Dedifferentiated amniotic fluid mesenchymal stem cell (primary cell): ENCODE measurements around the gene TMEM258.

ENCODE experiments used
- DNase-seq: peaks from one replicate; pipeline ENCODE4 v3.0.0-alpha.2; 2016; ENCODE audit errors: extremely low spot score

Gene TMEM258

DNA sequence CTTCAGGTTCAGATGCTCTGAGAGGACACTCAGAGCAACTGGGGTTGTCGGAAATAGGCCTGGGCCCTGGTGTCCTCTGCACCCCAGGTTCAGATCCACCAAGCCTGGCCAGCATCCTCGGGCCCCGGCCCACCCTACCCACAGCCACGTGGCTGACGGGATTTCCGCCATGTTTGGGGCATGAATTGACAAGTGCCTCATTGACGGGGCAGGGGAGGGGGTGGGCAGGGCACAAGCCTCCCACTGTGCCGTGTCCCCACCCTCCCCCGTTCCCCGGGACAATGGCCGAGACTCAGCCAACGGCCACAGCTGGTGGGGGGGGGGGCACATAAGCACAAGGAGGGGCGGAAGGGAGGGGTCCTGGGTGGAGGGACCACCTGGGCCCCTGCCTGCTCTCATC is 31.5 kb downstream of the TMEM258 start:
- DNase-seq: no peak

DNA sequence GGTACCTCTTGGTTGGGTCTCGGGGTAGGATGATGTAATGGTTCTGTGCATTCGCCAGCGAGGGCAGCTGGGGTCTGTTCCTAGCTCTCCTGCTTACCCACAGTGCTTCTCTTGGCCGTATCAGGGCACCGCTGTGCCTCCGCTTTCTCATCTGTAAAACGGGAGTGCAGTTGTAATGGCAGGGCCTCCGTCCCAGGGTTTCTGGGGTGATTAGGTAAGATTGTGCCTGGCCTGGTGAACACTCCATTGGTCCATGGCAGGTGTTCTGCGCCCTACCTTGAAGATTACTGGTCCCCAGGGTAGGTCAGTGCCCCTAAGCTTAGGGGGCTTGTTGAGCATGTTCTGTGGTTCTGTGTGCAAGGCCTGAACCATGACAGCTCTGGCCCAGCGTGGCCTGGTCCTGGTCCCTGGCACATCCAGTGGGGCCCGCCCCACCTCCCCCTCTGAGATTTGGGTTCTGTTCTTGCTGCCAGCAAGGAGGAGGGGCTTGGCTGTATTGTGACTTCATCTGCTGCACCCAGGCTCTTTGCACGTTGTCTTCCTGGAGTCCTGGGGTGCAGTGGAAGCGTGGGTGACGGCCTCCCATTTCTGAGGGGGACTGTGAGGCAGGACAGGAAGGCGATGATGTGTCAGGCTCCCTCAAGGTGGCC is 35.1 kb downstream of the TMEM258 start:
- DNase-seq: no peak

DNA sequence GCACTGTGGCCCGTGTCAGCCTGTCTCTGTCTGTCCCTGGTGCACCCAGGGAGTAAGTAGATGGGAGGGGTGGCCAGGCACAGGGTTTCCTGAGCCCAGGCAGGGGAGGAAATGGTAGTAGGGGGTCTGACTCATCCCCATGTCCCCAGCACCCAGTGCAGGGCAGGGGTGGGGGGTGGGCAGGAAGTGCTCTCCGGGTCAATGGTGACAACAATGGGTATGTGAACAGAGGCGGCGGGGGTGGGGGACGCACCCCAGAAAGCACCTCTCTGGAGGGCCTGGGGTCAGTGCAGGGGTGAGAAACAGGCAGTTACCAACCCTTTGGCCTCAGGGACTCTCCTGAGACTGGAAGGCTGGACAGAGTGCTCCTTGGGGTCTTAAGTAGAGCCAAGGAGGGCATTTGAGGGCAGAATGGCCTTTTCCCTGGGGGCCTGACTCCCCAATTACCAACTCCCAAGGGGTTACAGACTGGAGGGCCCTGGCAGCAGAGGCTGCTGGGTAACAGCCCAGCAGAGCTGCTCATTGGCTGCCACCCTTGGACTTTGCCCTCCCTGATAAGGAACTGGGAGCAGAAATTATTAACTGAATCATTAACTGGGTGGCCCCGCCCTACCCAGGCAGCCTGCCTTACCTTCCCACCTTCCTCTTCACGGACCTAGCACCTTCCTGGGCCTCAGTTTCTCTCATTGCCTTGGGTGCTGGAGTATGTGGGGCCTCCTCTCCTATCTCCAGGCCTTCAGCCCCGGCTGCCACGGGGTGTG is 35.8 kb downstream of the TMEM258 start:
- no peak for DNase-seq

DNA sequence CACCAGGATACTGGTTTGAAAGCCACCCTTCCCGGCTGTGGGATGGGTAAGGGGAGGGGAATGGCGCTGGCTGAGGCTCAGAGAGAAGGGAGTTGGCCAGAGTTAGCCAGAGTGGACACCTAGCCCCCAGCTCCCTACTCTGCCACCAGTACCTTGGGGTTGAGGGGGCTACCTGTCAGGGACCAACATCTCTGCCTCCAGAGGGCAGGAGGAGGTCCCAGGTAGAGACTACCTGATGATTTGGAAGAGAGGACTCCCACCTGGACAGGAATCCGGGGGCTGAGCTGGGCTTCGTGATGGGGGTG is 36.3 kb downstream of the TMEM258 start:
- no peak for DNase-seq

DNA sequence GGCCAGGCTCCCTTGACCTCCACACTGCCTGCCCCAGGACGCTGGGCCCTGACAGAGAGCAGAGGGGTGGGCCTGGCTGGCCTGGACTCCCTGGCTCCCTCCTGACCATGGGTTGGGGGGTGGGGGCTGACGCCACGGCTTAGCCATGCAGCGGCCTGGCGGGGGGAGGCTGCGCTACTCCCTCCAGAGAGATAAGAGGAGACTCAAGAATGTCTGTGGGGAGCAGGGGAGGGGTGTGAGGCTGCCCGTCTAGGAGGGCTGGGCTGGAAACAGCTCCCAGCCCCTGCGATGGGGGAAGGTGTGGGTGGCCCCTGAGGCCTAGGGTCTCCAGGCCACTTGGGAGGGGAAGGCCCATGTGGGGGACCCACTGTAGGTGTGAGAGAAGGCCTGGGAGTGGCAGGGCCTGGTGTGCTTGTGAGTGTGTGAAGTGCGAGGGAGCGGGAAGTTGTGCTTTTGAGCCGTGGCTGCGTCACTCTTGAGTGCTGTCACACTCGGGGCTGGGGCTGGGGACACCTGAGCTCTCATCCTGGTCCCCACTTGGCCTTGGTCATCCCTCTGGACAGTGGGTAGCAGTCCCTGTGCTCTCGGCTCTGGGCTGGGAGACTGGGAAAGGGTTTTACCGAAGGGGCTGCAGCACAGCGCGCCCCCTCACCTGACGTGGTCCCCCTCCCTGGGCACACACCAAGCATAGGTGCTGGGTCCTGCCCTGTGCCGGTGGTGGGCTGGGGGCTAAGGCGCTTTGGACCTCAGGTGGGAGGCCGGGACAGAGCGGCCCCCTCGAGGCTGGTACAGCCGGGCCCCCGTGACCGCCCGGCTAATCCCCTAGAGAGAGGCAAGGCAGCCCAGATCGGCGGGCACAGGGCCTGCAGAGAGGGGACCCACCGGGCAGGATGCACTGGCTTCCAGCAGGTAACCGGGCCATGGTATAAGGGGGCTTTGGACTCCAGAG is 37.6 kb downstream of the TMEM258 start:
- DNase-seq: no peak

DNA sequence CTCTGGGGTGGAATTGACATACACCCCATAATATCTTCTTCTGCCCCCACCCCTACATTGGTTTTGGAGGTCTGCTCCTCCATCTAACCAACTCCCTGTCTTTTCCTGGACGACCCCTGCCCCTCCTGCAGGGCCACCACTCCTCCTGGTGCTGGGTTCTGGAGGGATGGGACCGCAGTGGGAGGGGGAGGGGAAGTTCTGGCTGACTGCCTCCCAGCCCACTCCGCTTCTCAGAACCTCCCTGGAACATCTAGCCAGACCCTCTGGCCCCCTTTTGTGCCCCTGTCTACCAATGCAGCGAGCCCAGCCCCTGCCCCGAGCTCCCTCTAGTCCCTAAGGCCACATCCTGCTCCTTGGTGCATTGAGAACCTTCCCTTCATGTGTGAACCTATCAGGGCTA is 38.7 kb downstream of the TMEM258 start:
- no peak for DNase-seq

DNA sequence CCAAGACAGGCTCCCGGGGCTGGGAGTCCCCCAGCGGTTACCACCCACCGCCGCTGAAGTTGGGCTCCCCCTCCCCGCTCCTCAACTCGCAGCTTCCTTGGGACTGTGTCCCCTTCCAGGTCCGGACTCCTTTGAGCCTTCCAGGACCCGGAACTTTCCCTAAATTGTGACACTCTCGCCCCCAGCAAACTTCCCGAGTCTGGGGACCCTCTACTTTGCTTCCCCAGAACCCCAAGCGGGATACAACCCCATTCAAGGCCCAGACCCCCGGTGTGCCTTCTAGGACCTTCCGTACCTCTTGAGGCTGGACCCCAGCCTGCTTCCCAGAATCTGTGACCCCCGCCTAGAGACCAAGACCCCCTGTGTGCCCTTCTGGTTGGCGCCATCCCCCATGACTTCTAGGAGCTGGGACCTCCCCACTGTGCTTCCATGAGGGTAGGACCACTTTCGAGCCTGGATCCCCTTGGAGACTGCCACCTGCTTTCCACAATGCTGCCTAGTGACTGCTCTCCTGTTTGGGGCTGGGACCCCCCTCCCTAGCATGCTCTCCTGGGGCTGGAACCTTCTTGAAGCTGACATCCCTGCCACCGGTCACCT is 39.4 kb downstream of the TMEM258 start:
- no peak for DNase-seq

DNA sequence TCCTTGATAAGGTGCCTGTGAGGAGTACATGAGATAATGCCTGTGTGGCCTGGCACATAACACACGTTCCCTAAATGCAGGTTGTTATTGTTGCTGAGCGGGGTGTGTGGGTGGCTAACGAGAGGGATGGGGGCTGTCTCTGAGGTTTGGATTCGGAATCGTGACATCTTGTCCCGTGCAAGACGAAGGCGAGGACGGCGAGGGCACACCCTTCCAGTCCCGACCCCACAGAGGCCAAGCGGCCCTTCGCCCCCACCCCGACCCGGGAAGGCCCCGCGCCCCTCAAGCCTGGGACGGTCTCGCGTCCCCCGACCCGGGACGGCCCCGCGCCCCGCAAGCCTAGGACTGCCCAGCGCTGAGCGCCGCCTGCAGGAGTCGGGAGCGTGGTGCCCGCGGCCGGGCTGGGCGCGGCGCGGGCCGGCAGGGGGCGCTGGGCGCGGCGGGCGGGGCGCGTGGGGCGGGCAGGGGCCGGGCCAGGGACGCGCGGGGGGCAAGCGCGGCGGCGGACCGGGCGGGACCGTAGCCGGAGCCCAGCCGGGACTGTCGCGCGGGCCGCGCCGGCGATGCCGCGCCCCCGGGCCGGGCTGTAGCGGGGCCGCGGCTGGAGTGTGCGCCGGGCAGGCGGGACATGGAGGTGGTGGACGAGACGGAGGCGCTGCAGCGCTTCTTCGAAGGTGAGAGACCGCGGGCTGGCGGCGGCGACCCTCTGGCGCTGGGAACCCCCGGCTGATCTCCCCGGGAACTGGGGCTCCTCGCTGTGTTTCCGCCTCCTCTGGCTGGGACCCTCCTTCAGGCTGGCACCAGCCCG is 40.1 kb downstream of the TMEM258 start, which contains the start of gene MYRF:
TSS of gene MYRF (plus strand) at position 520 of the 808 bp plus-strand sequence. CDS start at position 629, 109 bp downstream.
- DNase-seq: peak; percentile 15

DNA sequence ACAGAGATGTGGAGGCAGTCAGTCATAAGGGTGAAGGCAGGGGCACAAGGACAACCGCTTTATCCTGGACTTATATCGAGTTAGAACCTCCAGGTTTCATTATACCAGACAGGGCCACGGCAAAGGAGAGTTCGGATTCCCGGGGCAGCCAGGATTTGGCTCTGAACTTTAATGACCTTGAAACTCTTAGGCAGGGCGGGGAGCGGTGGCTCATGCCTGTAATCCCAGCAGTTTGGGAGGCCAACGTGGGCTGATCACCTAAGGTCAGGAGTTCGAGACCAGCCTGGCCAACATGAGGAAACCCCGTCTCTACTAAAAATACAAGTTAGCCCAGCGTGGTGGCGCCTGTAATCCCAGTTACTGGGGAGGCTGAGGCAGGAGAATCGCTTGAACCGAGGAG is 41.0 kb downstream of the TMEM258 start:
- no peak for DNase-seq

DNA sequence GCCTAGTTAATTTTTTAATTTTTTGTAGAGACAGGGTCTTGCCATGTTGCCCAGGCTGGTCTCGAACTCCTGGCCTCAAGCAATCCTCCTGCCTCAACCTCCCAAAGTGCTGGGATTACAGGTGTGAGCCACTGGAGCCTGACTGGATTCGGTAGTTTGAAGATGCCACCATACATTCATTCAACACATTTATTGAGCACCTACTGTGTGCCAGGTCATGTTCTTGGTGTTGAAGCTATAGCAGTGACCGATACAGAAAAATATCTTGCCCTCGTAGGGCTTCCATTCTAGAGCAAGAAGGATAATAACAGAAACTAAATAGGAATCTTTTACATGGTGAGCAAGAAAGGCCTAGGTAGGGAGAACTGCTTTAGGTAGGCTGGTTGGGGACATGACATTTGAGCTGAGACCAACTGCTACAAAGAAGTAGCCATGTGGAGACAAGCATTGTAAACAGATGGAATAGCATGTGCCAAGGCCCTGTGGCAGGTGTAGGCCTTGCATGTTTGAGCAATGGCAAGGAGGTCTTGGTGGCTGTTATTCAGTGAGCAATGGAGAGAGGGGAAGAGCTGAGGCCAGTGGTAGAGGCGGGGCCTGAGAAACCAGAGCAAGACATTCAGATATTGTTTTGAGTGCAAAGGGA is 41.6 kb downstream of the TMEM258 start:
- DNase-seq: no peak

DNA sequence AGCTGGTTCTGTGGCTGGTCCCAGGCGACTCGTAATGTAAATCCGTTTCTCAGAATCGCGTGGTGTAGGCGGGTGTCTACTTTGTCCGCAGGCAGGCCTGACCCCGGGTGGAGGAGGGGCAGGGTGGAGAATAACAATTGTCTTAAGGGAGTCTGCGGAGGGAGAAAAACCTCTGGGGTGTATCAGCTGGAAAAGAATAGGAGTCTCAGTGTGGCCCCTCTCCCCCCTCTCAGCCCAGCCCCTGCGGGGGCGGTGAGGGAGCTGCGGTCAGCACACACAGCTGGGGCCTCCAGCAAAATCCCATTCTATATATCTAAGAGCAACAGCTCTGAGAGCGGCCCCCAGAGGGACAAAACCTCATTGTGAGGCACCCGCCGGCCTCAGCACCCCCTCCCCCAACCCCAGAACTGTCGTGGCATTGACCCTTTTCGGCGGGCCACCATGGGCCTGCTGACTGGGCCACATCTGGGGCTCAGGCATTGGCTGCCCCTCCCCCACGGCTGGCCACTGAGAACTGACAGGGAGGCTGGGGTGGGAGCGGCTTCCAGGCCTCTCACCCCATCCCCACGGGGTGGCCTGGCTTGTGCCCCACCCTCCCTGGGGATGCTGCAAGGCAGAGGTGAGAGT is 42.7 kb downstream of the TMEM258 start:
- no peak for DNase-seq

DNA sequence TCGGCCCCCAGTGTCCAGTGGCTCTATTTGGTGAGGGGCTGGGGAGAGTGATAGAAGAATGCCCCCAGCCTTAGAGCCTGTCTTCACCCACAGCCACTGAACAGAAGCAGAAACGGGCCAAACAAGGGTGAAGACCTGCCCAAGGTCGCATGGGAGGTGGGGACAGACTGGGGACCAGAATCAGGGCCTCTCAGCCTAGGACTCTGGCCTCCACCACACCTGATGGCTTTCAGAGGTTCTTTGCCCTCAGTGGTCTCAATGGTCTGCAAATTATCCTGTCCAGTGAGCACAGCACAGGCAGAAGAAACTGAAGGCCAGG is 44.5 kb downstream of the TMEM258 start:
- DNase-seq: no peak

DNA sequence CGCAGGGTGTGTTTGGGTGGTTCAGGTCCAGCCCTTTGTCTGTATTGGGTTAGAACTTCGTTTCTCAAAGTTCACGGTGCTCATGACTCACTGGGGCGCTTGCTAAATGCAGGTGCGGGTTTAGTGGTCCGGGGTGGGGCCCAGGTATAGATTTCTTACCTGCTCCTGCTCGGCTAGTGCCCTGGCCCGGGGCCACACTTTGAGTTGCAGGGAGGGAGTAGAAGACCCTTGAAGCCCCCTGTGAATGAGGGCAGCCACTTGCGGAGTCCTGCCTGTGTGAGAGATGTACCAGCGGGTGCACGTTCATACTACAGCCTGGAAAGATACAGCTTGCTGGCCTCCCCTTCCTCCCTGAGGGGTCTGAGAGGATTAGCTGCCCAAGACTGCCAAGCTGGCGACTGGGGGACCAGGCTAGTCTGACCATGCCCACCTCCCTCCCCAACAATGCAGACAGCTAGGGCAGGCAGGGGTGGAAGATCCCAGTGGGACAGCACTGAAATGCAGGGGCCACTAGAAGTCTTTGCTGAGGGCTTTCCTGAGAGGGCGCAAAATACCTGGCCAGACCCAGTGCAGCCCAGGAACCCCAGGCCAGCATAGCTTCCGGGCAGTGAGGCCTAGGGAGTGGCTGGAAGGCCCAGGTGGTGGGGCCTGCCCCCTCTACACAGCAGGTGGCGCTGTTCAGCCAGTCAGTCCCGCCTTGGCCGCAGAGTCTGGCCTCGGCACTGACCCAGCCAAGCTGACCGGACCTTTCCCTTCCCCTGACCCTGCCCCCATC is 45.0 kb downstream of the TMEM258 start:
- DNase-seq: no peak

DNA sequence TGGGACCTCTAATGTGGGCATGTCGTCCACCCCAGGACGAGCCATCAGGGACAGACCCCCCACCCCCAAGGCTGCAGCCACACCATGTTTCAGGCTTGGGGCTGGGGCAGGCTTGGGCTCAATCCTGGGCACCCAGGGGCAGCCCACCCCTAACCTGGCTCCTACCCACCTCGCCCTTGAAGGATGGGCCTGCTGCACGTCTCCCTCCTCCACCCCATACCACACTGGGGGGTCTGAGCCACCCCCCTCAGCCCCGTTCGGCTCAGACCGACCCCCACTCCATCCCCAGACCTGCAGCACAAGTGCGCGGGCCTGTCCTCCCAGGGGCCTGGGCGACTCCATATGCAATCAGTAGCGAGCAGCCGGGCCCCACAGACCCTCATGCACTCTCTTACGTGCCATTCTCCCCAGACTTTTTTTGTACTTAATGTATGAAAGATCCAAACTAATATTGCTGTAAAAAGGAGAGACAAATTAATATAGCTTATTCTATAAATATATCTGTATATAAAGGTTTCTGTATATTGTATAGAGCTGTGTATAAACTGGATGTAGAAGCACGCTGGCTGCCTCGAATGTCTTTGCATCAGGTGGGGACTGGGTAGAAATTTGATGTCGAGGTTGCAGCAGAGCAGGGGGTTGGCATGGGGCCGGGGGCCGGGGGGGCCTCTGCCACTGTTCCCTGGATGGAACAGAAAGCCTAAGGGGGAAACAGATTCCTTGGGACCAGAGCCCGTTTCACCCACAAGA is 45.8 kb downstream of the TMEM258 start:
- no peak for DNase-seq

DNA sequence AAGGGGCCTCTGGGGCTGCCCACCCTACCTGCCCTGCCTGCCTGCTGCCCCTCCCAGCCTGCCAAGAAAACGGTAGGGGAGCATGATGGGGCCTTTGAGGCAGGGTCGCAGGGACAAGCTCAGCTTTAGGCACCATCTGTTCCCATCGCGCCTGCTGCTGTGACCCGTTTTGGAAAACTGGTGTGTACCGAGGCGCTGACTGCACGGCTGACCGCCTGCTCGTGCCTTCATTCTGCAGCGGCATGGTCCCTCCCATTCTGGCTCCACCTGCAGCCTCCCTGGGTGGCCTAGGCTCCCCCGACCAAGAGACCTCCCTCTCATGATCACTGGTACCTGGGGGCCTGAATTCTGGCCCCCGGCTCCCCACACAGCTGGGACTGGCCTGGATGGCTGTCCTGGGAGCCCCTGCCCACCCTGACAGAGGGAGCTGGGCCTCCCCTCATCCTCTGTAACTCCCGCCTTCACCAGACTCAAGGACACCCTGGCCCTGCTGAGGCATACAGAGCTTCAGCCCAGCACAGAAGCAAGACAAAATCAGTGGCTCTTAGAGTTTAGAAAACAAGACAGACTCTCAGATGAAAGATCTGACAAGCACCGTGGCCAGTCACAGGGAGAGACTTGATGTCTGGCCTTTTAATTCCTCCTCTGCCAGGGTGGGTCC is 46.5 kb downstream of the TMEM258 start:
- DNase-seq: no peak

DNA sequence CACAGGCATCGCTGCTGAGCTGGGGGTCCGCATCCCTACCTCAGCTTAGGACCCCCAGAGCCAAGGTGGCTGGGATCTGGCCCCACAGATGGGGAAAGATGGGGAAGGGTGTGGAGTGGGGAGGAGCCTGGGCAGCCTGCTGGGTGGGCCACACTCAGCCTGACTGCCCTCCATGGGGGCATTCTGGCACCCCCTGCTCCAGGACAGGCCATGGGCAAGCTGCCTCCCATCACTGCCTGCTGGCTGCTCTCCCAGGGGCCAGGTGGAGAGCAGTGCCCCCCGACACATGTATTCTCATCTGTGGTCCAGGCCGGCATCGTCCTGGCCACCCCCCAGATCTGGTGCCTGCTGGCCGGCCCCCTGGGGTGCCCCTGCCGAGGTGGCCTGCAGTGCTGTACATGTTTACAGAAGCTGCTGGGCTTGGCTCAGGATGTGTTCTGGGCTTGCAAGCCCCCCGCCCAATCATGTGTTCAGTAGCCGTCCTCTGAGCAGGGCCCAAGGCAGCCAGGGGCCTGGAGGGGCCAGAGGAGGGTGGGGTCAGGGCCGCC is 47.7 kb downstream of the TMEM258 start:
- DNase-seq: no peak

DNA sequence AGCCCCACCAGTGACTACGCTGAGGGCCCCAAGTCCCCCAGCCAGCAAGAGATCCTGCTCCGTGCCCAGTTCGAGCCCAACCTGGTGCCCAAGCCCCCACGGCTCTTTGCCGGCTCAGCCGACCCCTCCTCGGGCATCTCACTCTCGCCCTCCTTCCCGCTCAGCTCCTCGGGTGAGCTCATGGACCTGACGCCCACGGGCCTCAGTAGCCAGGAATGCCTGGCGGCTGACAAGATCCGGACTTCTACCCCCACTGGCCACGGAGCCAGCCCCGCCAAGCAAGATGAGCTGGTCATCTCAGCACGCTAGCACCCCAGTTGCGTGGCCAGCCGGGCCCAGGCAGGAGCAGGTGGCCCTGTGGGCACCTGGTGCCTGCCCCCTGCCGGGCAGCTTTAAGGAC is 48.2 kb downstream of the TMEM258 start:
- DNase-seq: no peak

DNA sequence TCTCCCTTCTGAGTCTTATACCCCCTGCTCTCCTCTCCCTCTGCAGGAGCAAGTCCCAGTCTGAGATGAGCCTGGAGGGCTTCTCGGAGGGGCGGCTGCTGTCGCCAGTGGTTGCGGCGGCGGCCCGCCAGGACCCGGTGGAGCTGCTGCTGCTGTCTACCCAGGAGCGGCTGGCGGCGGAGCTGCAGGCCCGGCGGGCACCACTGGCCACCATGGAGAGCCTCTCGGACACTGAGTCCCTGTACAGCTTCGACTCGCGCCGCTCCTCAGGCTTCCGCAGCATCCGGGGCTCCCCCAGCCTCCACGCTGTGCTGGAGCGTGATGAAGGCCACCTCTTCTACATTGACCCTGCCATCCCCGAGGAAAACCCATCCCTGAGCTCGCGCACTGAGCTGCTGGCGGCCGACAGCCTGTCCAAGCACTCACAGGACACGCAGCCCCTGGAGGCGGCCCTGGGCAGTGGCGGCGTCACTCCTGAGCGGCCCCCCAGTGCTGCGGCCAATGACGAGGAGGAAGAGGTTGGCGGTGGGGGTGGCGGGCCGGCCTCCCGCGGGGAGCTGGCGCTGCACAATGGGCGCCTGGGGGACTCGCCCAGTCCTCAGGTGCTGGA is 48.8 kb downstream of the TMEM258 start:
- no peak for DNase-seq
